Measurements from ENCODE around the gene SLC35E1.
"Not testable (repeated sequence)": the region's sequence is repeated elsewhere in the genome, so short reads cannot be mapped to it uniquely, and the experiment has no call there.

Gene SLC35E1

GRCh38 chr19:16522559-16523377, 49.4 kb downstream of the SLC35E1 start:
- DNase-seq (ENCODE audit: low read depth in 2 of 2), result no peak

GRCh38 chr19:16521715-16522289, 50.4 kb downstream of the SLC35E1 start:
- no peak for DNase-seq (ENCODE audit: low read depth in 2 of 2)

GRCh38 chr19:16520986-16521624, 51.1 kb downstream of the SLC35E1 start:
- no peak for DNase-seq (ENCODE audit: low read depth in 2 of 2)

- DNase-seq (ENCODE audit: low read depth in 2 of 2), result no peak
Observed at GRCh38 chr19:16520074-16520973, 51.9 kb downstream of the SLC35E1 start.

GRCh38 chr19:16519230-16519687, 53.0 kb downstream of the SLC35E1 start:
- no peak for DNase-seq (ENCODE audit: low read depth in 2 of 2)

- no peak for DNase-seq (ENCODE audit: low read depth in 2 of 2)
Observed at GRCh38 chr19:16518483-16519229, 53.6 kb downstream of the SLC35E1 start.

GRCh38 chr19:16518061-16518460, 54.2 kb downstream of the SLC35E1 start:
- DNase-seq (ENCODE audit: low read depth in 2 of 2), result no peak

- no peak for DNase-seq (ENCODE audit: low read depth in 2 of 2)
Observed at GRCh38 chr19:16516923-16517610, 55.1 kb downstream of the SLC35E1 start.

- DNase-seq (ENCODE audit: low read depth in 2 of 2), result no peak
Observed at GRCh38 chr19:16516381-16516780, 55.8 kb downstream of the SLC35E1 start.

- no peak for DNase-seq (ENCODE audit: low read depth in 2 of 2)
Observed at GRCh38 chr19:16514383-16515019, 57.7 kb downstream of the SLC35E1 start.

GRCh38 chr19:16512611-16513010, 59.6 kb downstream of the SLC35E1 start:
- not testable (repeated sequence) for DNase-seq (ENCODE audit: low read depth in 2 of 2)

- DNase-seq (ENCODE audit: low read depth in 2 of 2), result no peak
Observed at GRCh38 chr19:16509141-16510061, 62.8 kb downstream of the SLC35E1 start.

GRCh38 chr19:16508546-16508945, 63.7 kb downstream of the SLC35E1 start:
- no peak for DNase-seq (ENCODE audit: low read depth in 2 of 2)

GRCh38 chr19:16506961-16507360, 65.3 kb downstream of the SLC35E1 start:
- DNase-seq (ENCODE audit: low read depth in 2 of 2), result no peak

- not testable (repeated sequence) for DNase-seq (ENCODE audit: low read depth in 2 of 2)
Observed at GRCh38 chr19:16506161-16506560, 66.1 kb downstream of the SLC35E1 start.

- DNase-seq (ENCODE audit: low read depth in 2 of 2), result no peak
Observed at GRCh38 chr19:16504271-16504670, 67.9 kb downstream of the SLC35E1 start.
